Ishikawa (cell line): ENCODE measurements around the gene CNR2.

Source experiments
- CEBPB ChIP-seq: IDR thresholded peaks from 2 replicates; pipeline ENCODE4 v1.6.1; 2012
- CREB1 ChIP-seq: IDR thresholded peaks from 2 replicates; pipeline ENCODE4 v1.6.1; 2012; ENCODE audit warnings: low read depth
- EP300 ChIP-seq: IDR thresholded peaks from 2 replicates; pipeline ENCODE4 v1.6.1; 2012; ENCODE audit warnings: borderline replicate concordance
- FOXM1 ChIP-seq: IDR thresholded peaks from 2 replicates; pipeline ENCODE4 v1.6.1; 2012; ENCODE audit warnings: low read depth, borderline replicate concordance
- NFIC ChIP-seq: IDR thresholded peaks from 2 replicates; pipeline ENCODE4 v1.6.1; 2012
- RAD21 ChIP-seq: IDR thresholded peaks from 2 replicates; pipeline ENCODE4 v1.6.1; 2012; ENCODE audit warnings: low read depth
- TAF1 ChIP-seq: IDR thresholded peaks from 2 replicates; pipeline ENCODE4 v1.6.1; 2012; ENCODE audit warnings: low read depth, mild to moderate bottlenecking
- TCF12 ChIP-seq: IDR thresholded peaks from 2 replicates; pipeline ENCODE4 v1.6.1; 2012; ENCODE audit warnings: low read depth
- TEAD4 ChIP-seq: IDR thresholded peaks from 2 replicates; pipeline ENCODE4 v1.6.1; 2012
- YY1 ChIP-seq: IDR thresholded peaks from 2 replicates; pipeline ENCODE4 v1.6.1; 2012; ENCODE audit warnings: low read depth
- ZBTB7A ChIP-seq: IDR thresholded peaks from 2 replicates; pipeline ENCODE4 v1.6.1; 2012; ENCODE audit warnings: low read depth
- TF ChIP-seq, protein P1 (sequence below): IDR thresholded peaks from 2 replicates; pipeline ENCODE4 v1.6.1; 2012; ENCODE audit warnings: low read depth, mild to moderate bottlenecking
- TF ChIP-seq, protein P2 (sequence below): IDR thresholded peaks from 2 replicates; pipeline ENCODE4 v1.6.1; 2012
- TF ChIP-seq, protein P3 (sequence below): IDR thresholded peaks from 2 replicates; pipeline ENCODE4 v1.6.1; 2012

Gene CNR2

DNA sequence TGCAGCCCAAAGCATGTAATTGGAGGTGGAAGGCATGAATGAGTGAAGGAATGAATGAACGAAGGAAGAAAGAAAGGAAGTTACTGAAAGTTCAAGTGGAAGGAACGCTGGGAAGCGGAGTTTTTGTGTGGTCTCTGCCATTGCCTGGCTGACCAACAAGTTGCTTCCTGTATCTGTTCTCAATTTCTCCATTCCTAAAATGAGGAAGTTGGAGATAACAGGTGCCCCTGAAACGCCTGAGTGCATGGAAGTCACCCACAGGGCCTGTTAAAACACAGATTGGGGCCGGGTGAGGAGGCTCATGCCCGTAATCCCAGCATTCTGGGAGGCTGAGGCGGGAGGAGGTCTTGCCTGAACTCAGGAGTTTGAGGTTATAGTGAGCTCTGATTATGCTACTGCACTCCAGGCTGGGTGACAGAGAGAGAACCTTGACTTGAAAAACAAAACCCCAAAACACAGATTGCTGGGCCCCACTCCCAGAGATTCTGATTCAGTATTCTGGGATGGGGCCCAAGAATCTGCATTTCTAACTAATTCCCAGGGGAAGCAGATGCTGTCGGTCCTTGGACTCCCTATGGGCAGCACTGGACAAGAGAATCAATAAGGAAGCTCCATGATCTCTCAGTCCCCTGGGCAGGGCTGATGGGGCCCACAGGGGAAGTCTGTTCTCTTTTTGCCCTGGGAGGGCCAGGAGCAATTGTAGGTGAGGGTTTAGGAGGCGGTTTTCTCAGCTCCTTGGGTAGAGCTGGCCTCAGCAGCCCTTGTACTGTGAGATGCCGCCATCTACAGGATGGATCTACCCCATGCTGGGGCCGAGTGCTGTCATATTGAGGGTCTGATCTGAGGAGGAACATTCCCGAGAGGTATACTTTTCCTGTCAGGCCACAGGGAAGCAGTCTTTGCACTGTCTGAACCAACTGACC lies 3.3 kb upstream of the CNR2 start:
- TF ChIP-seq CREB1: no peak
- no peak for TF ChIP-seq ZBTB7A
- TF ChIP-seq RAD21: peak; percentile 71
- TF ChIP-seq NFIC: no peak

DNA sequence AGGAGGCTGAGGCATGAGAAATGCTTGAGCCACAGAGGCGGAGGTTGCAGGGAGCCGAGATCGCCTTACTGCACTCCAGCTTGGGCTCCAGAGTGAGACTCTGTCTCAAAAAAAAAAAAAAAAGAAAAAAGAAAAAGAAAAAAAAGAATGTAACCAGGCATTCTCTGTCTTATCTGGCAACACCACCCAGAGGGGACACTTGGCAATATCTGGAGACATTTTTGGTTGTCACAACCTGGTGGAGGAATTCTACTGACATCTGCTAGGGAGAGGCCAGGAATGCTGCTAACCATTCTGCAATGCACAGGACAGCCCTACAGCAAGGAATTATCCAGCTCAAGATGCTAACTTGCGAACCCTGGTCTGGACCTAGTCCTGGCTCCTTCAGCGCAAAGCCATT lies 2.3 kb upstream of the CNR2 start:
- TF ChIP-seq TCF12 (no peak), EP300 (no peak), TEAD4 (no peak), RAD21 (no peak), TAF1 (no peak), YY1 (no peak), CEBPB (no peak), FOXM1 (no peak)
- TF ChIP-seq, protein P1, sequence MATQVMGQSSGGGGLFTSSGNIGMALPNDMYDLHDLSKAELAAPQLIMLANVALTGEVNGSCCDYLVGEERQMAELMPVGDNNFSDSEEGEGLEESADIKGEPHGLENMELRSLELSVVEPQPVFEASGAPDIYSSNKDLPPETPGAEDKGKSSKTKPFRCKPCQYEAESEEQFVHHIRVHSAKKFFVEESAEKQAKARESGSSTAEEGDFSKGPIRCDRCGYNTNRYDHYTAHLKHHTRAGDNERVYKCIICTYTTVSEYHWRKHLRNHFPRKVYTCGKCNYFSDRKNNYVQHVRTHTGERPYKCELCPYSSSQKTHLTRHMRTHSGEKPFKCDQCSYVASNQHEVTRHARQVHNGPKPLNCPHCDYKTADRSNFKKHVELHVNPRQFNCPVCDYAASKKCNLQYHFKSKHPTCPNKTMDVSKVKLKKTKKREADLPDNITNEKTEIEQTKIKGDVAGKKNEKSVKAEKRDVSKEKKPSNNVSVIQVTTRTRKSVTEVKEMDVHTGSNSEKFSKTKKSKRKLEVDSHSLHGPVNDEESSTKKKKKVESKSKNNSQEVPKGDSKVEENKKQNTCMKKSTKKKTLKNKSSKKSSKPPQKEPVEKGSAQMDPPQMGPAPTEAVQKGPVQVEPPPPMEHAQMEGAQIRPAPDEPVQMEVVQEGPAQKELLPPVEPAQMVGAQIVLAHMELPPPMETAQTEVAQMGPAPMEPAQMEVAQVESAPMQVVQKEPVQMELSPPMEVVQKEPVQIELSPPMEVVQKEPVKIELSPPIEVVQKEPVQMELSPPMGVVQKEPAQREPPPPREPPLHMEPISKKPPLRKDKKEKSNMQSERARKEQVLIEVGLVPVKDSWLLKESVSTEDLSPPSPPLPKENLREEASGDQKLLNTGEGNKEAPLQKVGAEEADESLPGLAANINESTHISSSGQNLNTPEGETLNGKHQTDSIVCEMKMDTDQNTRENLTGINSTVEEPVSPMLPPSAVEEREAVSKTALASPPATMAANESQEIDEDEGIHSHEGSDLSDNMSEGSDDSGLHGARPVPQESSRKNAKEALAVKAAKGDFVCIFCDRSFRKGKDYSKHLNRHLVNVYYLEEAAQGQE: no peak
- TF ChIP-seq, protein P2, sequence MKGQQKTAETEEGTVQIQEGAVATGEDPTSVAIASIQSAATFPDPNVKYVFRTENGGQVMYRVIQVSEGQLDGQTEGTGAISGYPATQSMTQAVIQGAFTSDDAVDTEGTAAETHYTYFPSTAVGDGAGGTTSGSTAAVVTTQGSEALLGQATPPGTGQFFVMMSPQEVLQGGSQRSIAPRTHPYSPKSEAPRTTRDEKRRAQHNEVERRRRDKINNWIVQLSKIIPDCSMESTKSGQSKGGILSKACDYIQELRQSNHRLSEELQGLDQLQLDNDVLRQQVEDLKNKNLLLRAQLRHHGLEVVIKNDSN: no peak

DNA sequence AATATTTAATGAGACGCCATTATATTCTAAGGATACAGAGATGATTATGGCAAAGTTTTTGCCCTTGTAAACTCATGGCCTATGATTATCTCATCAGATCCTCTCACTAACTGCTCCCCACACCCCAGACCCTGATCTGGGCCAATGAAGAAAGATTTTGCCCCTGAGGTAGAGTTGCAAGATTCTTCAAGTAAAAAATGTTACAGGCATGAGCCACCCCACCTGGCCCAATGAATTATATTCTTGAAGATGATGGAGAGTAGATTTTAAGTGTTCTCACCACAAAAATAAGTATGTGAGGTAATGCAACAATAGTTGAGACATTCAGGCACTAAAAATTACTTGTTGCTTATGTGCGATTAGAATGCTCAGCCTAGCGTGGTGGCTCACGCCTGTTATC lies 1.8 kb upstream of the CNR2 start:
- TF ChIP-seq, protein P1: no peak
- TF ChIP-seq EP300 (no peak), YY1 (no peak), NFIC (no peak), TCF12 (no peak), CEBPB (no peak)
- TF ChIP-seq, protein P3, sequence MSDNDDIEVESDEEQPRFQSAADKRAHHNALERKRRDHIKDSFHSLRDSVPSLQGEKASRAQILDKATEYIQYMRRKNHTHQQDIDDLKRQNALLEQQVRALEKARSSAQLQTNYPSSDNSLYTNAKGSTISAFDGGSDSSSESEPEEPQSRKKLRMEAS: no peak

DNA sequence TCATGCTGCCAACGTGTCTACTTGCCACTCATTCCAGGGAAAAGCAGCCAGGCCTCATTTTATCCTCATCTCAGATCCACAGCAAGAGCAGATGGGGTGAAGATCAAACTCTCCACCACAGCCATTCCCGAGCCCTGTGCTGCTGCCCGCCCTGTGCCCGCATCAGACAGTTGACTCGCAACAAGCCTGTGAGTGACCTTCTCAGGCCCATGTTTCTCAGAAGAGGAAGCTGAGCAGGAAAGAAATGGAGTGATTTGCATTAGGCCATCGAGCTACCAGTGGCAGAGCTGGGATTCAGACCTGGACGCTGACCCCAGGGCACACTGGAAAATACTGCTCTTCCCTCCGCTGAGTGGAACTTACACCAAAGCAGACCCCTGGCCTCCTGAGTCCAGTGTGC lies 1.2 kb downstream of the CNR2 start:
- TF ChIP-seq, protein P2: no peak
- TF ChIP-seq TCF12 (no peak), TAF1 (no peak), ZBTB7A (no peak)
- TF ChIP-seq, protein P1: no peak

DNA sequence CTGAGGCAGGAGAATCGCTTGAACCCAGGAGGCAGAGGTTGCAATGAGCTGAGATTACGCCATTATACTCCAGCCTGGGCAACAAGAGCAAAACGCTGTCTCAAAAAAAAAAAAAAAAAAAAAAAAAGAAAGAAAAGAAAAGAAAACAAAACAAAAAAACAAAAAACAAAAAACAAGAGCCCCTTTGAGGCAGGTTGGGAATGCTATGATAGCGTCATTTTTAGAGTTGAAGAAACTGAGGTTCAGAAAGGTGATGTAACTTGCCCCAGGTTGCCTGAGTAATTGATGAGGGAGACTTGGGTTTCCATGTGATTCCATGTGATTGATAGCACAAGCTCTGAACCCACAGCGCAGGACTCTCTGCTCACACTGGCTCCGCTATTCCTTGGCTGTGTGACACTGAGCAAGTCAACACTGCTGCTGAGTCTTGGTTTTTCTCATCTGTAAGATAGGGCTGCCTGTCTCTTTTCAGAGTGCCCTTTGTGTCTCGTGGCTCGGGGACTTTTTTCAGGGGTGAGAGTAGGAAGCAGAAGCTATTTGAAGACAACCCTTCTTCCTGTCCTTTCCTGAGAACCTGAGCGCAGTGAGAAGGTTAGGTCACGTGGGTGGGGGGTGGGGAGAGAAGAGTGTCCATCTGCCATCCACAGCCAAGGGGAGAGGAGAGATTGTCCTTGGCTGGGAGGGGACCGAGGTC lies 2.5 kb downstream of the CNR2 start:
- TF ChIP-seq, protein P2: peak; percentile 35; the same call in 1 of the 2 replicates
- TF ChIP-seq EP300: no peak
